H1 (cell line): ENCODE results near the gene TEX22.

Experiments used
- CEBPB ChIP-seq: IDR thresholded peaks from 2 replicates; pipeline ENCODE4 v1.6.1; 2012; ENCODE audit warnings: low read depth, low read length
- CHD2 ChIP-seq: IDR thresholded peaks from 2 replicates; pipeline ENCODE4 v1.6.1; 2012; ENCODE audit warnings: low read length, improper control_type of control experiment
- CTCF ChIP-seq, 3 experiments: IDR thresholded peaks; 1 replicate in 2 of 3; 2 replicates in 1 of 3; pipeline versions ENCODE4 v1.5.1 to v1.6.1; 2011; ENCODE audit warnings: low read length in 3 of 3, mild to moderate bottlenecking in 3 of 3, inconsistent platforms in 2 of 3, low read depth in 1 of 3, moderate library complexity in 1 of 3; ENCODE audit not compliant: insufficient read depth in 1 of 3; ENCODE audit errors: control extremely low read depth in 1 of 3
- EGR1 ChIP-seq: IDR thresholded peaks from 2 replicates; pipeline ENCODE4 v1.6.1; 2011; ENCODE audit warnings: low read depth, low read length, borderline replicate concordance
- NANOG ChIP-seq: IDR thresholded peaks from 2 replicates; pipeline ENCODE4 v1.6.1; 2011; ENCODE audit warnings: low read length, low read depth, mild to moderate bottlenecking, inconsistent platforms; ENCODE audit not compliant: insufficient read depth, poor library complexity, severe bottlenecking
- NRF1 ChIP-seq: IDR thresholded peaks from 2 replicates; pipeline ENCODE4 v1.6.1; 2011; ENCODE audit warnings: mild to moderate bottlenecking, low read depth, low read length, improper control_type of control experiment
- PHF8 ChIP-seq: fragments of 200-600 bp; sonication (generic); conservative IDR thresholded peaks from 2 replicates; pipeline ENCODE4 v1.7.1; 2012; ENCODE audit warnings: low read depth, mild to moderate bottlenecking, inconsistent platforms, low read length, moderate library complexity
- RAD21 ChIP-seq, 2 experiments: IDR thresholded peaks in 1 of 2; conservative IDR thresholded peaks in 1 of 2; 2 replicates each; pipeline ENCODE4 v1.6.1; 2011; ENCODE audit warnings: low read depth in 2 of 2, low read length in 2 of 2, improper control_type of control experiment in 1 of 2, inconsistent platforms in 1 of 2, mild to moderate bottlenecking in 1 of 2, moderate library complexity in 1 of 2
- RXRA ChIP-seq: IDR thresholded peaks from 2 replicates; pipeline ENCODE4 v1.6.1; 2011; ENCODE audit warnings: low read depth, mild to moderate bottlenecking, low read length, moderate library complexity; ENCODE audit not compliant: insufficient read depth
- SIN3A ChIP-seq, 2 experiments: IDR thresholded peaks in 1 of 2; conservative IDR thresholded peaks in 1 of 2; 2 replicates each; pipeline ENCODE4 v1.6.1; 2011 to 2012; ENCODE audit warnings: low read length in 2 of 2, improper control_type of control experiment in 1 of 2, low read depth in 1 of 2, mild to moderate bottlenecking in 1 of 2
- SP2 ChIP-seq: IDR thresholded peaks from 2 replicates; pipeline ENCODE4 v1.6.1; 2012; ENCODE audit warnings: mild to moderate bottlenecking, low read length, inconsistent platforms
- TF ChIP-seq, protein P1 (sequence below): IDR thresholded peaks from 2 replicates; pipeline ENCODE4 v1.6.1; 2012; ENCODE audit warnings: low read length, inconsistent platforms

DNA sequence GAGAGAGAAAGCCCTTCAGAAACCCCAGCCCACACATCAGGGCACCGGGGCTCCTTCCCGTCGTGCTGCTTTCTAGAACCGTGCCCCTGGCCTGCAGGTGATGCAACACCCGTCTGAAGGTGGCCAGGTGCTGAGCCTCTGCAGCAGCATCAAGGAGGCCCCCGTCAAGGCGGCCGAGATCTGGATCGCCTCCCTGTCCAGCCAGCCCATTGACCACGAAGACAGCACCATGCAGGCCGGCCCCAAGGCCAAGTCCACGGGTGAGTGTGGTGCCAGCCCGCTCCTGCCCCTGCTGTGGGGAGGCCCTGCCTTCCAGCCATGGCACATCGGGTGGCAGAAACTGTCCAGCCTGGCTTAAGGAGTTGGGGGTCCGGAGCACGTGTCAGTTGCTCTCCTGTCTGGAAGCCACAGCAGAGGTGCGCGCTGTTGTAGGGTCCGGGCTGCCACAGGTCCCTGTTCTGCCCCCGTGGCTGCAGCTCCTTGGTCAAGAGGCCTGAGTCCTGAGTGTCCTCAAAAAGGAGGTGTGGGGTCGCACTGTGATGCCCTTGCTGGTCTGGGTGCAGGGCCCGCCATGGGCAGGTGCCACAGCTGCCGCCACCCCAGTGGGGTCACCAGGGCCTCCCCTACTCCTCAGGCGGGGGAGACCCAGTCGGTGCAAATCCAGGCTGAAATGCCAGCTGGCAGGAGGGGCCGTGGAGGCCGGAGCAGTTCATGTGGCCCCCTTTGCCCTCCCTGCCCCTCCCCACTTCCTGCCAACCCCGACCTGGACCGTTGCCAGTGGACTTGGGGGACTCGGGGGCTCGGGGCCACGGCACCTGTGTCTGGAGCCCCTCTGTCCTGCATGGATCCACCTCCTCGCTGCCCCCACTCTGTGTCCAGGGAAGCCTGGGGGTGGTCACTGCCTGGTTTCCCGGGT is 31.0 kb upstream of the TEX22 start:
- TF ChIP-seq, protein P1, sequence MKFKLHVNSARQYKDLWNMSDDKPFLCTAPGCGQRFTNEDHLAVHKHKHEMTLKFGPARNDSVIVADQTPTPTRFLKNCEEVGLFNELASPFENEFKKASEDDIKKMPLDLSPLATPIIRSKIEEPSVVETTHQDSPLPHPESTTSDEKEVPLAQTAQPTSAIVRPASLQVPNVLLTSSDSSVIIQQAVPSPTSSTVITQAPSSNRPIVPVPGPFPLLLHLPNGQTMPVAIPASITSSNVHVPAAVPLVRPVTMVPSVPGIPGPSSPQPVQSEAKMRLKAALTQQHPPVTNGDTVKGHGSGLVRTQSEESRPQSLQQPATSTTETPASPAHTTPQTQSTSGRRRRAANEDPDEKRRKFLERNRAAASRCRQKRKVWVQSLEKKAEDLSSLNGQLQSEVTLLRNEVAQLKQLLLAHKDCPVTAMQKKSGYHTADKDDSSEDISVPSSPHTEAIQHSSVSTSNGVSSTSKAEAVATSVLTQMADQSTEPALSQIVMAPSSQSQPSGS = no peak
- TF ChIP-seq CHD2 (no peak), PHF8 (no peak), RXRA (no peak), CTCF (IDR thresholded peaks at IDR 0.05; ENCODE audit: control extremely low read depth in 1 of 3, insufficient read depth in 1 of 3, low read depth in 1 of 3, low read length in 3 of 3) (no peak), CEBPB (no peak), SIN3A (conservative IDR thresholded peaks at IDR 0.05 in 1 of 2, IDR thresholded peaks at IDR 0.05 in 1 of 2; ENCODE audit: low read depth in 1 of 2, low read length in 2 of 2) (no peak), SP2 (no peak), NRF1 (no peak), NANOG (no peak), RAD21 (IDR thresholded peaks at IDR 0.05 in 1 of 2, conservative IDR thresholded peaks at IDR 0.05 in 1 of 2; ENCODE audit: low read depth in 2 of 2, low read length in 2 of 2) (no peak), EGR1 (no peak)
